HG02870 (cell line): ENCODE measurements around the gene VSIG10L2.
"Not testable (repeated sequence)": the region's sequence is repeated elsewhere in the genome, so short reads cannot be mapped to it uniquely, and the experiment has no call there.

Experiments used
- ATAC-seq: cut with Tn5 transposase; IDR thresholded peaks from one replicate; pipeline ENCODE4 v1.9.1; 2021; ENCODE audit warnings: mild to moderate bottlenecking, moderate library complexity; ENCODE audit not compliant: unreplicated experiment

The VSIG10L2 gene

GRCh38 chr11:125945797-125946520, at the start of gene VSIG10L2:
VSIG10L2 (plus strand) TSS chr11:125946044; CDS start chr11:125946056, 12 bp downstream.
- no peak for ATAC-seq

GRCh38 chr11:125901872-125902271, 44.0 kb upstream of the VSIG10L2 start:
- no peak for ATAC-seq

- no peak for ATAC-seq
Observed at GRCh38 chr11:125902277-125902926, 43.4 kb upstream of the VSIG10L2 start.

- ATAC-seq: peak; percentile 97
Observed at GRCh38 chr11:125902927-125903710, 42.7 kb upstream of the VSIG10L2 start, which contains the start of gene PUS3. PUS3 (minus strand) TSS chr11:125903206; CDS start chr11:125896284, 6,922 bp downstream.

- no peak for ATAC-seq
Observed at GRCh38 chr11:125903711-125904659, 41.9 kb upstream of the VSIG10L2 start, which contains the start of gene DDX25. DDX25 (plus strand) TSS chr11:125904508; CDS start chr11:125904518, 10 bp downstream.

GRCh38 chr11:125904678-125905077, 41.2 kb upstream of the VSIG10L2 start:
- ATAC-seq: no peak

- no peak for ATAC-seq
Observed at GRCh38 chr11:125910226-125910849, 35.5 kb upstream of the VSIG10L2 start.

- not testable (repeated sequence) for ATAC-seq
Observed at GRCh38 chr11:125914601-125915000, 31.2 kb upstream of the VSIG10L2 start.

- ATAC-seq: no peak
Observed at GRCh38 chr11:125916683-125917347, 29.0 kb upstream of the VSIG10L2 start.

- no peak for ATAC-seq
Observed at GRCh38 chr11:125918140-125918840, 27.6 kb upstream of the VSIG10L2 start.

GRCh38 chr11:125921042-125921441, 24.8 kb upstream of the VSIG10L2 start:
- no peak for ATAC-seq

GRCh38 chr11:125922156-125922555, 23.7 kb upstream of the VSIG10L2 start:
- no peak for ATAC-seq

- peak; percentile 68 for ATAC-seq
Observed at GRCh38 chr11:125923012-125923579, 22.7 kb upstream of the VSIG10L2 start.

GRCh38 chr11:125923633-125924032, 22.2 kb upstream of the VSIG10L2 start:
- no peak for ATAC-seq

- no peak for ATAC-seq
Observed at GRCh38 chr11:125924384-125925007, 21.3 kb upstream of the VSIG10L2 start.

- no peak for ATAC-seq
Observed at GRCh38 chr11:125925247-125925740, 20.6 kb upstream of the VSIG10L2 start.

GRCh38 chr11:125925804-125926203, 20.0 kb upstream of the VSIG10L2 start:
- ATAC-seq: no peak

- no peak for ATAC-seq
Observed at GRCh38 chr11:125926682-125927081, 19.2 kb upstream of the VSIG10L2 start.
